Parathyroid adenoma (tissue), 2 donors: Measurements from ENCODE around the gene PHOX2A.
"Not testable (repeated sequence)": the region's sequence is repeated elsewhere in the genome, so short reads cannot be mapped to it uniquely, and the experiment has no call there.

Source experiments
- H2AFZ ChIP-seq: fragments of 300-600 bp; sonication (generic); one replicate; pipeline ENCODE4 v1.7.0; 2017; ENCODE audit warnings: antibody characterized with exemption, mild to moderate bottlenecking
- H3K27ac ChIP-seq: fragments of 300-600 bp; sonication (generic); one replicate; pipeline ENCODE4 v1.7.0; 2017
- H3K27me3 ChIP-seq: fragments of 300-600 bp; sonication (generic); one replicate; pipeline ENCODE4 v1.7.0; 2017; ENCODE audit warnings: low read length; ENCODE audit not compliant: control insufficient read depth, insufficient read depth
- H3K36me3 ChIP-seq: fragments of 300-600 bp; sonication (generic); one replicate; pipeline ENCODE4 v1.7.0; 2017; ENCODE audit warnings: low read length; ENCODE audit not compliant: control insufficient read depth, insufficient read depth
- H3K4me1 ChIP-seq: fragments of 300-600 bp; sonication (generic); one replicate; pipeline ENCODE4 v1.7.0; 2017; ENCODE audit warnings: control low read depth
- H3K4me2 ChIP-seq: fragments of 300-600 bp; sonication (generic); one replicate; pipeline ENCODE4 v1.7.0; 2017; ENCODE audit warnings: low read length
- H3K4me3 ChIP-seq: fragments of 300-600 bp; sonication (generic); one replicate; pipeline ENCODE4 v1.7.0; 2017; ENCODE audit warnings: low read depth, low read length
- H3K79me2 ChIP-seq: fragments of 300-600 bp; sonication (generic); one replicate; pipeline ENCODE4 v1.7.0; 2017; ENCODE audit warnings: control low read depth
- H3K9ac ChIP-seq: fragments of 300-600 bp; sonication (generic); one replicate; pipeline ENCODE4 v1.7.0; 2017; ENCODE audit warnings: mild to moderate bottlenecking
- H3K9me3 ChIP-seq: fragments of 300-600 bp; sonication (generic); one replicate; pipeline ENCODE4 v1.7.0; 2017; ENCODE audit warnings: low read length; ENCODE audit not compliant: control insufficient read depth
- CTCF ChIP-seq: fragments of 300-600 bp; sonication (generic); IDR thresholded peaks from one replicate; pipeline ENCODE4 v1.7.0; 2017; ENCODE audit warnings: antibody characterized with exemption, mild to moderate bottlenecking
- donor health status: primary hyperparathyroidism.

Gene PHOX2A

GRCh38 chr11:72271980-72272379 lies 28.0 kb upstream of the PHOX2A start:
- H3K4me2 ChIP-seq: no peak overlapping the region
- no peaks in the 10 kb centered on the region for H3K4me1 ChIP-seq
- no peak overlapping the region for H2AFZ ChIP-seq
- no peak overlapping the region for H3K4me3 ChIP-seq
- no peaks in the 10 kb centered on the region for H3K36me3 ChIP-seq
- TF ChIP-seq CTCF: no peak
- H3K27me3 ChIP-seq: no peaks in the 10 kb centered on the region
- H3K9me3 ChIP-seq: no peaks in the 10 kb centered on the region
- no peak overlapping the region for H3K27ac ChIP-seq
- no peak overlapping the region for H3K9ac ChIP-seq
- H3K79me2 ChIP-seq: no peaks in the 10 kb centered on the region

DNA sequence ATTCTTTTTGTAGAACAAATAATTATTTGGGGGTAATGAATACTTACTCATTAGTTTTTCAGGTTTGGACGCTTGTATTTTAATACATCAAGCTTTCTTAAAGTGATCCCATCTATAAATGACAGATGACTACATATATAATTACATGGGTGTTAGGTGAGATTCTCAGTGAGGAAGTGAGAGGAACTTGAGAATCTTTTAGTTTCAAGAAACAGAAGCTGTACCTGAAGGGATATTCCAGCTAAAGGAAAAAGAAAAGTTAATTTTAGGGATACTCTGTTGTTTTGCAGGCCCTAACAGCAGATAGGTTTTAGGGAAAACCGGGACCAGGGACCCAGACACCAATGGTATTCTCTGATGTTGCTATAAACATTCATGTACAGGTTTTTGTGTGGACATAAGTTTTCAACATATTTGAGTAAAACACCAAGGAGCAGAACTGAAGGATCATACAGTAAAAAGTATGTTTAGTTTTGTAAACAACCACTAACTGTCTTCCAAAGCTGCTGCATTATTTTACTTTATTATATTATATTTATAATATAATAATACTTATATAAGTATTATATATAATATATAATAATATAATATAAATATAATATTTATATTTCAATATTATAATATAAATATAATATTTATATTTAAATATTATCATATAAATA lies 24.1 kb upstream of the PHOX2A start:
- no peak overlapping the region for H3K27ac ChIP-seq
- no peak for TF ChIP-seq CTCF

GRCh38 chr11:72266960-72267359 lies 23.0 kb upstream of the PHOX2A start:
- H3K79me2 ChIP-seq: not testable (repeated sequence)

More for the DNA sequence above, 24.1 kb upstream of the PHOX2A start:
- Histone ChIP-seq H3K4me2 (no peak overlapping the region), H3K79me2 (no peaks in the 10 kb centered on the region), H3K9ac (no peak overlapping the region), H3K9me3 (no peaks in the 10 kb centered on the region), H3K36me3 (no peaks in the 10 kb centered on the region), H3K4me1 (no peaks in the 10 kb centered on the region), H2AFZ (no peak overlapping the region), H3K4me3 (no peak overlapping the region), H3K27me3 (no peaks in the 10 kb centered on the region)

GRCh38 chr11:72265951-72266350 lies 22.0 kb upstream of the PHOX2A start:
- Histone ChIP-seq H3K27ac (no peak overlapping the region), H3K9me3 (no peaks in the 10 kb centered on the region), H3K36me3 (no peaks in the 10 kb centered on the region), H3K79me2 (no peaks in the 10 kb centered on the region), H3K4me3 (no peak overlapping the region), H2AFZ (no peak overlapping the region), H3K4me2 (no peak overlapping the region), H3K4me1 (no peaks in the 10 kb centered on the region), H3K27me3 (no peaks in the 10 kb centered on the region), H3K9ac (no peak overlapping the region)
- TF ChIP-seq CTCF: no peak

More at GRCh38 chr11:72266960-72267359, 23.0 kb upstream of the PHOX2A start:
- not testable (repeated sequence) for H2AFZ ChIP-seq, H3K27ac ChIP-seq, H3K4me1 ChIP-seq, H3K4me2 ChIP-seq, H3K36me3 ChIP-seq, H3K9ac ChIP-seq, H3K4me3 ChIP-seq, H3K9me3 ChIP-seq, H3K27me3 ChIP-seq

GRCh38 chr11:72263361-72263760 lies 19.4 kb upstream of the PHOX2A start:
- H3K4me1 ChIP-seq: no peaks in the 10 kb centered on the region
- H3K4me3 ChIP-seq: no peak overlapping the region
- H3K9me3 ChIP-seq: no peaks in the 10 kb centered on the region
- no peaks in the 10 kb centered on the region for H3K79me2 ChIP-seq
- H3K4me2 ChIP-seq: no peak overlapping the region
- no peaks in the 10 kb centered on the region for H3K36me3 ChIP-seq
- TF ChIP-seq CTCF: no peak
- H2AFZ ChIP-seq: no peak overlapping the region
- no peak overlapping the region for H3K27ac ChIP-seq
- no peaks in the 10 kb centered on the region for H3K27me3 ChIP-seq
- H3K9ac ChIP-seq: no peak overlapping the region
